Inflammatory macrophage (primary cell): ENCODE results near the gene RANBP9.

ENCODE experiments used
- DNase-seq, 2 donors: peaks; one replicate each; pipeline ENCODE4 v3.0.0-alpha.2; 2020 to 2022
- total RNA-seq, 18 experiments: gene quantifications; one replicate each; lab custom pipeline; 2026; ENCODE audit warnings: mixed read lengths in 6 of 18, inconsistent platforms in 2 of 18; lab: John Stamatoyannopoulos, UW

RANBP9 gene
- 21.3 to 62.8 (median 48.1) reads per million in 18 experiments for total RNA-seq

GRCh38 chr6:13711733-13712598 is at the start of gene RANBP9:
TSS of gene RANBP9 (minus strand) at chr6:13711835. CDS start at chr6:13711505, 330 bp downstream.
- peak; percentile 72 to 81 for DNase-seq

GRCh38 chr6:13760307-13761304 is 49.0 kb upstream of the RANBP9 start:
- peak; percentile 28 to 66 for DNase-seq

GRCh38 chr6:13759025-13759424 is 47.4 kb upstream of the RANBP9 start:
- DNase-seq = no peak

- no peak for DNase-seq
Observed at GRCh38 chr6:13754644-13755043, 43.0 kb upstream of the RANBP9 start.

GRCh38 chr6:13743736-13744127 is 32.1 kb upstream of the RANBP9 start:
- DNase-seq = no peak

GRCh38 chr6:13742961-13743735 is 31.5 kb upstream of the RANBP9 start:
- no peak for DNase-seq

- DNase-seq = no peak
Observed at GRCh38 chr6:13741365-13741764, 29.7 kb upstream of the RANBP9 start.

- no peak for DNase-seq
Observed at GRCh38 chr6:13735031-13735430, 23.4 kb upstream of the RANBP9 start.

GRCh38 chr6:13733178-13733887 is 21.7 kb upstream of the RANBP9 start:
- no peak for DNase-seq

GRCh38 chr6:13730704-13731103 is 19.1 kb upstream of the RANBP9 start:
- no peak for DNase-seq

GRCh38 chr6:13729891-13730290 is 18.3 kb upstream of the RANBP9 start:
- no peak for DNase-seq

- no peak for DNase-seq
Observed at GRCh38 chr6:13725570-13725969, 13.9 kb upstream of the RANBP9 start.

GRCh38 chr6:13725052-13725451 is 13.4 kb upstream of the RANBP9 start:
- DNase-seq = no peak

- DNase-seq = peak in 1 of 2 donors; percentile 15
Observed at GRCh38 chr6:13724182-13724581, 12.5 kb upstream of the RANBP9 start.

GRCh38 chr6:13722880-13723279 is 11.2 kb upstream of the RANBP9 start:
- no peak for DNase-seq

- DNase-seq = no peak
Observed at GRCh38 chr6:13718123-13718458, 6.5 kb upstream of the RANBP9 start.

- no peak for DNase-seq
Observed at GRCh38 chr6:13716955-13717295, 5.3 kb upstream of the RANBP9 start.

- DNase-seq = no peak
Observed at GRCh38 chr6:13716225-13716954, 4.8 kb upstream of the RANBP9 start.

GRCh38 chr6:13715444-13715883 is 3.8 kb upstream of the RANBP9 start:
- peak; percentile 55 to 66 for DNase-seq

- peak; percentile 61 to 76 for DNase-seq
Observed at GRCh38 chr6:13712599-13712898, 914 bp upstream of the RANBP9 start.

GRCh38 chr6:13711324-13711732 is 307 bp downstream of the RANBP9 start:
- DNase-seq = no peak
